ENCODE measurements around the gene MYCL. TPM values are rescaled to one million over a fixed set of nuclear protein-coding genes. Genes with fewer than 3 reads are reported as not detected.

Gene MYCL, protein sequence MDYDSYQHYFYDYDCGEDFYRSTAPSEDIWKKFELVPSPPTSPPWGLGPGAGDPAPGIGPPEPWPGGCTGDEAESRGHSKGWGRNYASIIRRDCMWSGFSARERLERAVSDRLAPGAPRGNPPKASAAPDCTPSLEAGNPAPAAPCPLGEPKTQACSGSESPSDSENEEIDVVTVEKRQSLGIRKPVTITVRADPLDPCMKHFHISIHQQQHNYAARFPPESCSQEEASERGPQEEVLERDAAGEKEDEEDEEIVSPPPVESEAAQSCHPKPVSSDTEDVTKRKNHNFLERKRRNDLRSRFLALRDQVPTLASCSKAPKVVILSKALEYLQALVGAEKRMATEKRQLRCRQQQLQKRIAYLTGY
- 2.0 TPM for total RNA-seq (2021; ENCODE audit: unreplicated experiment)
- 1.1 TPM for polyA plus RNA-seq (2012; ENCODE audit: insufficient read length)
- Bru-seq, nascent RNA, result percentile 27 among the genes with signal in this experiment
- percentile 32 among the genes with signal in this experiment for BruChase-seq, experiment 1, labeled RNA remaining after a 2-hour chase
- BruChase-seq, experiment 2, labeled RNA remaining after a 6-hour chase, result percentile 35 among the genes with signal in this experiment
- long read RNA-seq, partial matches to known transcripts, result 0 of 5 reads
- long read RNA-seq, other reads (novel, unspliced or antisense), result 1 of 5 reads

DNA sequence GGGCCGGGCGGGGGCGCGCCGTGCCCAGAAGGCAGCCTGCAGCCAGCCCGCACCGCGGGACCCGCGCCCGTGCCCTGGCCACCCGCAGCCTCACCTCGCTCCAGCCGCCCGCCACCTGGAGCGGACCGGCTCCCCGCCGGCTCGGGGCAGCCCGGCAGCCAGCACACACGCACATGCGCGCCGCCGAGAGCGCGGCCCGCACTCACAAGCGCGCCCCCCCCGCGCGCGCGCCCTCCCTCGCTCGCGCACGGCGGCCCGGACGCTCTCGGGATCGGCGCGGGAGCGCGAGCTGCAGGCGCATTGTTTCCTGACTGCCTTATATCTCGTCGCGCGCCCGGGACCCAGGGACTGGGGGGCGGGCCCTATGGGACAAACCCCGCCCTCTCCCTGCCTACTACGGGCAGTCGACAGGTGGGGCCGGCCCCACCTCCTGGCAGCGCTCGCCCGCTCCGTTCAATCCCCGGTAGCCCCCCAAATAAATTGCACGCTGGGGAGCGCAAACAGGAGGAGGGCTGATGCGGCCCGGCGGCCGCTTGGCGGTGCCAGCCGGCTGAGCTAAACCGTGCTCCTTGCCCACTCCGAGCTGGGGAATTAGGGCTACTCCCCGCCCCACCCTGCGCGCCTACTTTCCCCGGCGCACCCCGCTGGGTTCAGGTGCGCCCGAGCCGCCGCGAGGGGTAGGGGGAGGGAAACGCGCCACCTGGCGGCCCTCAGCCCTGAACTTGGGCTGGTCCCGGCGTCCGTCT lies at the start of gene MYCL:
MYCL (minus strand) TSS at position 204 of the 746 bp plus-strand sequence. CDS start 483 bp downstream, outside the sequence.
- ChIA-PET CTCF (interaction anchor here (0.5 to 1.5 kb wide), 12 partner anchors 10 to 296 kb away, joined by 3 to 11 read pairs (median 4); no protein-coding TSS in a partner anchor), POLR2A (interaction anchor here (0.6 kb wide), 1 partner anchor 51 kb away, joined by 3 read pairs; no protein-coding TSS in a partner anchor)
- H3K9me3 ChIP-seq (ENCODE audit: control insufficient read depth, insufficient read depth, low read depth, low read length), result no peaks in the 10 kb centered on the region
- ATAC-seq, result peak; percentile 92
- intact Hi-C loops (cut with micrococcal nuclease; ENCODE audit: unreplicated experiment) (loop anchor here (5.0 kb wide), 1 partner anchor 85 kb away; no protein-coding TSS in a partner anchor), in situ Hi-C loops (cut with HindIII; ENCODE audit: low pct_unique_long_range_greater_than_20kb, low sequenced_read_pairs) (no loop called here)
- peaks cover 16% of the 10 kb centered on the region for H3K27me3 ChIP-seq (ENCODE audit: control insufficient read depth, insufficient read depth, low read length)
- no TSS peak for BruUV-seq (replicated peaks)
- TF ChIP-seq, protein P1, sequence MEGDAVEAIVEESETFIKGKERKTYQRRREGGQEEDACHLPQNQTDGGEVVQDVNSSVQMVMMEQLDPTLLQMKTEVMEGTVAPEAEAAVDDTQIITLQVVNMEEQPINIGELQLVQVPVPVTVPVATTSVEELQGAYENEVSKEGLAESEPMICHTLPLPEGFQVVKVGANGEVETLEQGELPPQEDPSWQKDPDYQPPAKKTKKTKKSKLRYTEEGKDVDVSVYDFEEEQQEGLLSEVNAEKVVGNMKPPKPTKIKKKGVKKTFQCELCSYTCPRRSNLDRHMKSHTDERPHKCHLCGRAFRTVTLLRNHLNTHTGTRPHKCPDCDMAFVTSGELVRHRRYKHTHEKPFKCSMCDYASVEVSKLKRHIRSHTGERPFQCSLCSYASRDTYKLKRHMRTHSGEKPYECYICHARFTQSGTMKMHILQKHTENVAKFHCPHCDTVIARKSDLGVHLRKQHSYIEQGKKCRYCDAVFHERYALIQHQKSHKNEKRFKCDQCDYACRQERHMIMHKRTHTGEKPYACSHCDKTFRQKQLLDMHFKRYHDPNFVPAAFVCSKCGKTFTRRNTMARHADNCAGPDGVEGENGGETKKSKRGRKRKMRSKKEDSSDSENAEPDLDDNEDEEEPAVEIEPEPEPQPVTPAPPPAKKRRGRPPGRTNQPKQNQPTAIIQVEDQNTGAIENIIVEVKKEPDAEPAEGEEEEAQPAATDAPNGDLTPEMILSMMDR (IDR thresholded peaks at IDR 0.05), result peak; percentile 90
- TF ChIP-seq SIN3A (IDR thresholded peaks at IDR 0.05; ENCODE audit: borderline replicate concordance, insufficient read depth, low read depth, low read length) (no peak), TCF7L2 (IDR thresholded peaks at IDR 0.05; ENCODE audit: low read depth, low read length) (peak; percentile 81; the same call in 1 of the 2 replicates), POLR2AphosphoS5 (IDR thresholded peaks at IDR 0.05; ENCODE audit: low read depth, low read length) (no peak), REST (IDR thresholded peaks at IDR 0.05; ENCODE audit: insufficient read depth in 1 of 2, low read depth in 2 of 2, low read length in 1 of 2) (no peak)
- H3K4me3 ChIP-seq (ENCODE audit: low read depth in 2 of 2, low read length in 2 of 2), result peak within 1 kb of the TSS; percentile 52 to 60
- no peaks in the 10 kb centered on the region for H3K36me3 ChIP-seq (ENCODE audit: control insufficient read depth, insufficient read depth, low read length)
- peaks cover 9% of the 10 kb centered on the region for H3K4me1 ChIP-seq (ENCODE audit: control insufficient read depth, insufficient read depth, low read length)
- H3K27ac ChIP-seq (ENCODE audit: low read length), result no peak within 1 kb of the TSS
- DNase-seq (ENCODE audit: low read depth, low spot score), result no peak

DNA sequence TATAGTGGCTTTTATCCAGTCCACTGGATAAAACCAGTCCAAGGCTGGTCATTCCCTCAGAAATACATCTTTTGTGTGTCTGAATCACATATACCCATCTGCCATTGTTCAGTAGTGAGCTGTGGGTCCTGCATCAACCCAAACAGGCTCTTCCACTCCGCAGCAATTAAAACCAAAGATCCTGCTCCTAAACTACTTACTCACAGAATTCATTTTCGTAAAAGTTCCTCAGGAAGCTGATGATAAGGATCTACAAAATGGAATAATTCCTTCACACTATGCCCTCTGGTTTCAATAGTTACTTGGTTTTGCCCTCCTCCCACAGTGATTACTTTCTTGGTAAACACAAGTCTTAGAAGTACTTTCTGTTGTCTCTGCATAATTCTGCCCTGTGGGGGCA lies 48.2 kb upstream of the MYCL start:
- in situ Hi-C loops (cut with HindIII; ENCODE audit: low pct_unique_long_range_greater_than_20kb, low sequenced_read_pairs), result no loop called here
- TF ChIP-seq SIN3A (IDR thresholded peaks at IDR 0.05; ENCODE audit: borderline replicate concordance, insufficient read depth, low read depth, low read length), result no peak
- TF ChIP-seq, protein P1 (IDR thresholded peaks at IDR 0.05), result no peak
- no peak for TF ChIP-seq TCF7L2 (IDR thresholded peaks at IDR 0.05; ENCODE audit: low read depth, low read length)
- no peak for TF ChIP-seq REST (IDR thresholded peaks at IDR 0.05; ENCODE audit: insufficient read depth in 1 of 2, low read depth in 2 of 2, low read length in 1 of 2)
- no peak for TF ChIP-seq POLR2AphosphoS5 (IDR thresholded peaks at IDR 0.05; ENCODE audit: low read depth, low read length)
- POLR2A ChIA-PET, result no interaction called here

More for the DNA sequence above, 48.2 kb upstream of the MYCL start:
- no peak for DNase-seq (ENCODE audit: low read depth, low spot score)
- Histone ChIP-seq H3K4me1 (ENCODE audit: control insufficient read depth, insufficient read depth, low read length) (peaks cover 3% of the 10 kb centered on the region; the same call in 1 of the 2 replicates), H3K9me3 (ENCODE audit: control insufficient read depth, insufficient read depth, low read depth, low read length) (no peaks in the 10 kb centered on the region), H3K27me3 (ENCODE audit: control insufficient read depth, insufficient read depth, low read length) (no peaks in the 10 kb centered on the region; the same call in 1 of the 2 replicates), H3K36me3 (ENCODE audit: control insufficient read depth, insufficient read depth, low read length) (no peaks in the 10 kb centered on the region), H3K4me3 (ENCODE audit: low read depth in 2 of 2, low read length in 2 of 2) (no peak overlapping the region), H3K27ac (ENCODE audit: low read length) (no peak overlapping the region)
- CTCF ChIA-PET, result no interaction called here
- no peak for ATAC-seq
- no TSS peak for BruUV-seq (replicated peaks)
- intact Hi-C loops (cut with micrococcal nuclease; ENCODE audit: unreplicated experiment), result no loop called here

All from Panc1 (cell line).